ENCODE measurements around the gene BCO2.

GRCh38 chr11:112255067-112255720 lies 79.9 kb downstream of the BCO2 start:
- no peak for TF ChIP-seq PBX3 (CRISPR knock-in tag; IDR thresholded peaks at IDR 0.05)
- TF ChIP-seq CTCF (tag by site-specific recombination; IDR thresholded peaks at IDR 0.05), result no peak
- no peak for TF ChIP-seq ZNF19 (tag by site-specific recombination; IDR thresholded peaks at IDR 0.05; ENCODE audit: low read depth)
- TF ChIP-seq PRDM4 (tag by site-specific recombination; IDR thresholded peaks at IDR 0.05), result no peak
- TF ChIP-seq MZF1 (tag by site-specific recombination; IDR thresholded peaks at IDR 0.05; ENCODE audit: borderline replicate concordance), result no peak
- TF ChIP-seq ZNF510 (tag by site-specific recombination; IDR thresholded peaks at IDR 0.05; ENCODE audit: insufficient replicate concordance), result no peak
